BLaER1 (cell line): ENCODE results near the gene CHRNA1.
A peak's percentile ranks its signal among the peaks of the same experiment; 100 is the strongest.
"Not testable (repeated sequence)": the region's sequence is repeated elsewhere in the genome, so short reads cannot be mapped to it uniquely, and the experiment has no call there.

Source experiments
- H3K27ac ChIP-seq: shearing (Covaris generic); formaldehyde crosslinking; 2 replicates; pipeline ENCODE4 v1.8.1; 2022
- H3K27me3 ChIP-seq: shearing (Covaris generic); formaldehyde crosslinking; 2 replicates; pipeline ENCODE4 v1.8.1; 2022
- H3K36me3 ChIP-seq: shearing (Covaris generic); formaldehyde crosslinking; 2 replicates; pipeline ENCODE4 v1.8.1; 2022
- H3K4me1 ChIP-seq: shearing (Covaris generic); formaldehyde crosslinking; 2 replicates; pipeline ENCODE4 v1.8.1; 2022
- H3K4me2 ChIP-seq: shearing (Covaris generic); formaldehyde crosslinking; 2 replicates; pipeline ENCODE4 v1.8.1; 2022
- H3K4me3 ChIP-seq: shearing (Covaris generic); formaldehyde crosslinking; 2 replicates; pipeline ENCODE4 v1.8.1; 2022
- H3K9ac ChIP-seq: shearing (Covaris generic); formaldehyde crosslinking; 2 replicates; pipeline ENCODE4 v1.8.1; 2022
- H3K9me3 ChIP-seq: shearing (Covaris generic); formaldehyde crosslinking; 2 replicates; pipeline ENCODE4 v1.8.1; 2022
- H4K20me1 ChIP-seq: shearing (Covaris generic); formaldehyde crosslinking; 2 replicates; pipeline ENCODE4 v1.8.1; 2022
- Cebpa-rat ChIP-seq: shearing (Covaris generic); IDR thresholded peaks from 2 replicates; pipeline ENCODE4 v1.8.1; 2022

The CHRNA1 gene

DNA sequence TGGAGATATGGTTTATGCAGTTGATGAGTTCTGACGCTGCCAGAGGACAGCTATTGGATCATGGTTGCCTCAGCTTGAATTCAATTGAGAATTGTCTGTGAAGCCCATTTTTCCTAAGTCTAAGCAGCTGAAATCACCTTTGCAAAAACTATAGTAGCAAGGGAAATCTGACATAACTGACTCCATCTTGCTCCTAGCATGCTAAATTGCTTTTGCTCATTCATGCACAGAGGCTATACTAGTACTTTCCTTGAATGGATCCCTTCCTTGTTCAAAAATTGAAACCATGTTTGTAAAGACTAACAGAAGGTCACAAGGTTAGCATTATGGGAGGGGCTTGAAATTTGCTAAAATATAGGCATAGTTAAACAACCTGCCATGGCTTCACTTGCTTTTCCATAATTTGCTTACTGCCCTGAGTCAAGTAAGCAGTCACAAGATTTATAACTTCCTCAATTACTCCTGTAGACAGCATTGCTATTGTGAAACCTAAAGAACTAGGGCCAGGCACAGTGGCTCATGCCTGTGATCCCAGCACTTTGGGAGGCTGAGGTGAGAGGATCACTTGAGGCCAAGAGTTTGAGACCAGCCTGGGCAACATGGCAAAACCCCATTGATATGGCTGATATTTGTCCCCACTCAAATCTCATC is 41.2 kb downstream of the CHRNA1 start:
- no peaks in the 10 kb centered on the region for H3K27me3 ChIP-seq
- no peak for TF ChIP-seq Cebpa-rat
- H3K27ac ChIP-seq = no peak overlapping the region

DNA sequence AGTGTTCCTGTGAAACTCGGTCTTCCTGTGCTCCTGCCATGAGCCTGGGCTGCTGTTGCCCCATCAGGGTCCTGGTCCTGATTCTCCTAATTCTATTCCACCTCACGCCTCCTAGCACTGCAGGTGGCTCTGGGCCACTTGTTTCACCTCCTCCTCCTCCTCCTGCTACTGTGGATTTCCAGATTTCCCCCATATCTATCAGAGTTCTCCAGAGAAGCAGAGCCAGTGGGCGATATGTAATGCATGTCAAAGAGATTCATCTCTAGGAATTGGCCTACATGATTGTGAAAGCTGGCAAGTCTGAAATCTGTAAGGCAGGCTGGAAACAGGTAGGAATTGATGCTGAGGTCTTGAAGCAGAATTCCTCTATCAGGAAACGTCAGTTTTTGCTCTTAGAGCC is 45.3 kb downstream of the CHRNA1 start:
- Histone ChIP-seq H3K36me3 (no peaks in the 10 kb centered on the region), H3K9me3 (peaks cover 10% of the 10 kb centered on the region), H3K27me3 (no peaks in the 10 kb centered on the region), H4K20me1 (no peaks in the 10 kb centered on the region), H3K4me2 (no peak overlapping the region), H3K27ac (no peak overlapping the region), H3K4me3 (no peak overlapping the region), H3K4me1 (peaks cover 16% of the 10 kb centered on the region), H3K9ac (no peak overlapping the region)
- TF ChIP-seq Cebpa-rat = no peak

More for the DNA sequence above, 41.2 kb downstream of the CHRNA1 start:
- Histone ChIP-seq H3K36me3 (no peaks in the 10 kb centered on the region), H3K9me3 (peaks cover 10% of the 10 kb centered on the region), H3K9ac (no peak overlapping the region), H3K4me2 (no peak overlapping the region), H4K20me1 (no peaks in the 10 kb centered on the region), H3K4me1 (peaks cover 1% of the 10 kb centered on the region), H3K4me3 (no peak overlapping the region)

DNA sequence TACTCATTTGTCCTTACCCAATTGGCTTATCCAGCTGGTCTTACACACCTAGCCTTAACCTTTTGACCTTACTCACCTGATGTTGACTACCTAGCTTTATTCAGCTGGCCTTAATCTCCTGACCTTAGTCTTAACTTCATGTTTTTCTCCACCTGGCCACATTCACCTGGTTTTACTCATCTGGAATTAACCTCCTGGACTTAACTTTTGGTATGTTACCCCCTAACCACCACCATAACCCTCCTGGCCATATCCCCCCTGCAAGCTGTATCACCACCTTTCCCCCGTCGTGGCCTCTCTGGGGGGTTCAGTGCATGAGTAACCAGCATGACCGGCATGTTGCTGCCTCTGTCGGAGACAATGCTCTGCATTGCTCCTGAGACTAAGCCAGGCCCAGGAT is 45.7 kb downstream of the CHRNA1 start:
- H3K4me3 ChIP-seq = no peak overlapping the region
- peaks cover 16% of the 10 kb centered on the region for H3K4me1 ChIP-seq
- peaks cover 7% of the 10 kb centered on the region for H3K9me3 ChIP-seq
- H3K27ac ChIP-seq = no peak overlapping the region
- H3K36me3 ChIP-seq = no peaks in the 10 kb centered on the region
- no peaks in the 10 kb centered on the region for H3K27me3 ChIP-seq
- no peak for TF ChIP-seq Cebpa-rat
- no peak overlapping the region for H3K4me2 ChIP-seq
- H3K9ac ChIP-seq = no peak overlapping the region
- no peaks in the 10 kb centered on the region for H4K20me1 ChIP-seq

DNA sequence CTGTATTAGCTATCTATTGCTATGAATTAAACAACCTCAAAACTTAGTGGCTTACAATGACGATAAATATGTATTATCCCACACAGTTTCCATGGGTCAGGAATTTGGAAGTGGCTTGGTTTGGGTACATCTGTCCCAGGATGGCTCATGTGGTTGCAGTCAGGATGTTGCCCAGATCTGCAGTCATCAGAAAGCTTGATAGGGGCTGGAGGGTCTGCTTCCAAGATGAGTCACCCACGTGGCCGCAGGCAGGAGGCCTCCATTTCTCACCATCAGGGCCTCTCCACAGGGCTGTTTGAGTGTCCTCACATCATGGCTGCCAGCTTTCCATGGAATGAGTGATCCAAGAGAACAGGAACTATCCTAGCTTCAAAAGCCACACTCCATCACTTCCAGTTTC is 46.4 kb downstream of the CHRNA1 start:
- Histone ChIP-seq H3K4me2 (peak overlapping the region; percentile 57), H3K27ac (no peak overlapping the region)

DNA sequence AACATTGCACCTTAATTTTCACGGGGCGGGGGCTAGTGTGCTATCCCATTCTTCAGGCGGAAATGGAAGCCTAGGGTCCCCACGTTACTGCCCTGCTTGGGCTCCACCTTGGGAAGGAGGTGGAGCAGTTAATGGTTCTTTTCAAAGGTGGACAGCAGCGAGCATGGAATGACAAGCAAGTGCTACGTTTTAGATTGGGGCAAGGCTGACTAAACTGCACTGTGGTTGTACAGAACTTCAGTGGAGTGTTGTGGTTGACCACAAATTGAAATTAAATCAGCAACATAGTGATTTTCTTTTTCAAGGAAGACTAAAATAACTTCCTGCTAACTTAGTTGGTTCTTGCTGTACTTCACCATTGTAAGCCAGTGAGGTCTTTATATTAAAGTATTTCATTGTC is 47.0 kb downstream of the CHRNA1 start:
- TF ChIP-seq Cebpa-rat = no peak
- H4K20me1 ChIP-seq = no peaks in the 10 kb centered on the region
- no peak overlapping the region for H3K9ac ChIP-seq
- no peak overlapping the region for H3K27ac ChIP-seq
- no peaks in the 10 kb centered on the region for H3K27me3 ChIP-seq
- 0 out of 2 replicates have a peak, but pooled peaks cover 4% of the 10 kb centered on the region for H3K9me3 ChIP-seq
- H3K36me3 ChIP-seq = no peaks in the 10 kb centered on the region
- H3K4me3 ChIP-seq = no peak overlapping the region
- H3K4me1 ChIP-seq = peaks cover 16% of the 10 kb centered on the region
- H3K4me2 ChIP-seq = peak overlapping the region; percentile 57

More for the DNA sequence above, 46.4 kb downstream of the CHRNA1 start:
- Histone ChIP-seq H3K9me3 (0 out of 2 replicates have a peak, but pooled peaks cover 4% of the 10 kb centered on the region), H3K36me3 (no peaks in the 10 kb centered on the region), H4K20me1 (no peaks in the 10 kb centered on the region), H3K9ac (no peak overlapping the region), H3K4me1 (peaks cover 16% of the 10 kb centered on the region), H3K27me3 (no peaks in the 10 kb centered on the region), H3K4me3 (no peak overlapping the region)
- TF ChIP-seq Cebpa-rat = no peak

DNA sequence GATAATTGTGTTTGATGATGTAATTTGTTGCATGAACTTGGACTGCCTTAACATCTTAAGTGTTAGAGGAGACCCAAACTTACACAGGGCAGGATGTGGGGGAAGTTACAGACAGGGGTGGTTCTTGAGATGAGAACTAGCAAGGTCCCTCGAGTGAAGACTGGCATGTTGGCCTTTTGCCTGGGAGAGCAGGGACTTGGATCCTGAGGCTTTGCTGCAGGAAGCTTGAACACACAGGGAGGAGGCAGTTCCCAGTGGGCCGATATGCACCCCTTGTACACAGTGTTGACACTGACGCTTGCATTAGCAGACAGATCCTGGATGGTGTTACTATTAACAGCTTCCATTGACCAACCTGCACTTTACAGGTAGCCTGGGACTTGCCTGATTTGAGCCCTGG is 47.5 kb downstream of the CHRNA1 start:
- no peak for TF ChIP-seq Cebpa-rat
- Histone ChIP-seq H3K4me2 (peak overlapping the region; percentile 57), H3K36me3 (no peaks in the 10 kb centered on the region), H3K9ac (no peak overlapping the region), H4K20me1 (no peaks in the 10 kb centered on the region), H3K9me3 (0 out of 2 replicates have a peak, but pooled peaks cover 4% of the 10 kb centered on the region), H3K27me3 (no peaks in the 10 kb centered on the region), H3K4me3 (no peak overlapping the region), H3K4me1 (peaks cover 16% of the 10 kb centered on the region), H3K27ac (no peak overlapping the region)

DNA sequence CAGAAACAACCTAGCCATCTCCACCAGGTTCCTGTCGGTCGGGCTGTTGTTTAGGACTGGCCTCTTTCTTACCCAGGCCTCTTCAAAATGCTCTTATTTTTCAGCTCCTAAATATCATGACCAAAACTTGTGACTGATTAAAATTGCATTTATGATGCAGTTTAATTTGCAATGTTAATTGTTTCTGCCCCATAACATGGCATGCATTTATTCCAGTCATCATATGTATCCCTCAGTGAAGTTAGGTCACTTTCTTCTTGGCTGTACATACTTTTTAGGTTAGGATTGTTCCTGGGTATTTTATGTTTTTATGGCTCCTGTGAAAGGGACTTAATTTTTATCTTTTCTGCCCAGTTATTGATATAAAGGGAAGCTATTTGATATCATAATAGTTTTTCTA is 50.6 kb downstream of the CHRNA1 start:
- Histone ChIP-seq H3K4me3 (no peak overlapping the region), H3K27ac (no peak overlapping the region), H3K4me1 (peaks cover 16% of the 10 kb centered on the region), H3K4me2 (no peak overlapping the region), H3K9ac (no peak overlapping the region), H3K27me3 (no peaks in the 10 kb centered on the region), H3K36me3 (no peaks in the 10 kb centered on the region), H3K9me3 (peaks cover 8% of the 10 kb centered on the region; the same call in 1 of the 2 replicates), H4K20me1 (no peaks in the 10 kb centered on the region)
- TF ChIP-seq Cebpa-rat = no peak

DNA sequence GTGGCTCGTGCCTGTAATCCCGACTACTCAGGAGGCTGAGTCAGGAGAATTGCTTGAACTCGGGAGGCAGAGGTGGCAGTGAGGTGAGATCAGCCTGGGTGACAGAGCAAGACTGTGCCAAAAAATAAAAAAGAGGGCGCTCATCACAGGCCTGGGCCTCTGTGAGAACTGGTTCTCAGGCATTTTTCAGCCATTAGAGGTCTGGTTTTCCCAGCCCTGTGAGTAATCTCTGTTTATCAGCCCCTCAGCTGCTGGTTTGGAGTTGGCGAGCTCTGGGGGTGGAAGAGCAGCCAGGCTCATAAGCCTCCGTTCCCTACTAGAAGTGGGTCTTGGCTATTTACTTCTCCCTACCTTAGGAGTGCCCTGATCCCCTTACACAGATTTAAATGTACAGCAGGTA is 53.1 kb downstream of the CHRNA1 start:
- Histone ChIP-seq H3K4me1 (no peaks in the 10 kb centered on the region), H3K9me3 (peaks cover 8% of the 10 kb centered on the region; the same call in 1 of the 2 replicates), H4K20me1 (no peaks in the 10 kb centered on the region), H3K36me3 (no peaks in the 10 kb centered on the region), H3K4me3 (no peak overlapping the region), H3K9ac (no peak overlapping the region), H3K4me2 (no peak overlapping the region), H3K27ac (no peak overlapping the region), H3K27me3 (no peaks in the 10 kb centered on the region)
- TF ChIP-seq Cebpa-rat = no peak

DNA sequence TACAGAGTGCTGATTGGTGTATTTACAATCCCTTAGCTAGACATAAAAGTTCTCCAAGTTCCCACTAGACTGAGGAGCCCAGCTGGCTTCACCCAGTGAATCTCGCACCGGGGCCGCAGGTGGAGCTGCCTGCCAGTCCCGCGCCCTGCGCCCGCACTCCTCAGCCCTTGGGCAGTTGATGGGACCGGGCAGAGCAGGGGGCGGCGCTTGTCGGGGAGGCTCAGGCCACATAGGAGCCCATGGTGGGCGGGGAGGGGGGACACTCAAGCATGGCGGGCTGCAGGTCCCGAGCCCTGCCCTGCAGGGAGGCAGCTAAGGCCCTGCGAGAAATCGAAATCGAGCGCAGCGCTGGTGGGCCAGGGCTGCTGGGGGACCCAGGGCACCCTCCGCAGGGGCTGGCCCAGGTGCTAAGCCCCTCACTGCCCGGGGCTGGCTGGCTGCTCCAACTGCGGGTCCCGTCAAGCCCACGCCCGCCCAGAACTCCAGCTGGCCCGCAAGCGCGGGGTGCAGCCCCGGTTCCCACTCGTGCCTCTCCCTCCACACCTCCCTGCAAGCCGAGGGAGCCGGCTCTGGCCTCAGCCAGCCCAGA is 54.8 kb downstream of the CHRNA1 start:
- not testable (repeated sequence) for H3K9ac ChIP-seq, H3K4me1 ChIP-seq, H4K20me1 ChIP-seq, H3K36me3 ChIP-seq, H3K27ac ChIP-seq, H3K27me3 ChIP-seq, H3K4me2 ChIP-seq, H3K4me3 ChIP-seq, H3K9me3 ChIP-seq

DNA sequence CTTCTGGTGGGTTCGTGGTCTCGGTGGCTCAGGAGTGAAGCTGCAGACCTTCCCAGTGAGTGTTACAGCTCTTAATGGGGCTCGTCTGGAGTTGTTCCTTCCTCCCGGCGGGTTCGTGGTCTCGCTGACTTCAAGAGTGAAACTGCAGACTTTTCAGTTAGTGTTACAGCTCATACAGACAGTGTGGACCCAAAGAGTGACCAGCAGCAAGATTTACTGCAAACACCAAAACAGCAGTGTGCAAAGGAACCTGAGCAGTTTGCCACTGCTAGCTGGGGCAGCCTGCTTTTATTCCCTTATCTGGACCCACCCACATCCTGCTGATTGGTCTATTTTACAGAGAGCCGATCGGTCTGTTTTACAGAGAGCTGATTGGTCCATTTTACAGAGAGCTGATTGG is 55.6 kb downstream of the CHRNA1 start:
- Histone ChIP-seq H3K27me3 (no peaks in the 10 kb centered on the region), H3K9me3 (peaks cover 8% of the 10 kb centered on the region; the same call in 1 of the 2 replicates), H3K27ac (no peak overlapping the region), H3K4me3 (no peak overlapping the region), H3K36me3 (no peaks in the 10 kb centered on the region), H3K9ac (no peak overlapping the region), H4K20me1 (no peaks in the 10 kb centered on the region), H3K4me1 (no peaks in the 10 kb centered on the region), H3K4me2 (no peak overlapping the region)
- no peak for TF ChIP-seq Cebpa-rat
